ENCODE results near the gene SPATA19.
"Not testable (repeated sequence)": the region's sequence is repeated elsewhere in the genome, so short reads cannot be mapped to it uniquely, and the experiment has no call there.

The SPATA19 gene

GRCh38 chr11:133845413-133845812, at the start of gene SPATA19:
SPATA19 (minus strand) TSS chr11:133845513; CDS start chr11:133845446, 67 bp downstream.
- Mint-ChIP-seq H3K9me3 (peaks cover 5% of the 10 kb centered on the region), H3K27ac (no peak within 1 kb of the TSS), H3K4me3 (no peak within 1 kb of the TSS), H3K36me3 (ENCODE audit: low read depth) (no peaks in the 10 kb centered on the region), H3K4me1 (peaks cover 4% of the 10 kb centered on the region), H3K27me3 (peaks cover 14% of the 10 kb centered on the region)
- DNase-seq (no peak), ATAC-seq (no peak)

GRCh38 chr11:133895061-133895479, 49.8 kb upstream of the SPATA19 start:
- Mint-ChIP-seq H3K27me3 (peaks cover 3% of the 10 kb centered on the region), H3K4me3 (no peak overlapping the region), H3K9me3 (no peaks in the 10 kb centered on the region), H3K4me1 (no peaks in the 10 kb centered on the region), H3K27ac (no peak overlapping the region), H3K36me3 (ENCODE audit: low read depth) (peaks cover 5% of the 10 kb centered on the region)
- DNase-seq (no peak), ATAC-seq (no peak)

GRCh38 chr11:133893381-133893780, 48.1 kb upstream of the SPATA19 start:
- Mint-ChIP-seq H3K4me1 (no peaks in the 10 kb centered on the region), H3K27me3 (peaks cover 6% of the 10 kb centered on the region), H3K4me3 (no peak overlapping the region), H3K9me3 (no peaks in the 10 kb centered on the region), H3K27ac (no peak overlapping the region), H3K36me3 (ENCODE audit: low read depth) (peaks cover 5% of the 10 kb centered on the region)
- no peak for ATAC-seq
- DNase-seq = no peak

- Mint-ChIP-seq H3K4me3 (no peak overlapping the region), H3K36me3 (ENCODE audit: low read depth) (peaks cover 2% of the 10 kb centered on the region), H3K4me1 (no peaks in the 10 kb centered on the region), H3K27ac (no peak overlapping the region), H3K27me3 (peaks cover 10% of the 10 kb centered on the region), H3K9me3 (no peaks in the 10 kb centered on the region)
- no peak for ATAC-seq
- no peak for DNase-seq
These were observed 47.5 kb upstream of the SPATA19 start for GRCh38 chr11:133892584-133893380.

GRCh38 chr11:133892126-133892525, 46.8 kb upstream of the SPATA19 start:
- DNase-seq (no peak), ATAC-seq (no peak)
- Mint-ChIP-seq H3K27me3 (peaks cover 14% of the 10 kb centered on the region), H3K4me1 (no peaks in the 10 kb centered on the region), H3K9me3 (no peaks in the 10 kb centered on the region), H3K27ac (no peak overlapping the region), H3K36me3 (ENCODE audit: low read depth) (peaks cover under 1% of the 10 kb centered on the region), H3K4me3 (no peak overlapping the region)

GRCh38 chr11:133889893-133890292, 44.6 kb upstream of the SPATA19 start:
- ATAC-seq (no peak), DNase-seq (no peak)
- peaks cover 25% of the 10 kb centered on the region for H3K27me3 Mint-ChIP-seq

GRCh38 chr11:133889188-133889587, 43.9 kb upstream of the SPATA19 start:
- Mint-ChIP-seq H3K27me3 (peaks cover 27% of the 10 kb centered on the region), H3K4me1 (no peaks in the 10 kb centered on the region), H3K36me3 (ENCODE audit: low read depth) (no peaks in the 10 kb centered on the region), H3K4me3 (no peak overlapping the region), H3K27ac (no peak overlapping the region), H3K9me3 (no peaks in the 10 kb centered on the region)
- DNase-seq (no peak), ATAC-seq (no peak)

More at GRCh38 chr11:133889893-133890292, 44.6 kb upstream of the SPATA19 start:
- Mint-ChIP-seq H3K27ac (no peak overlapping the region), H3K9me3 (no peaks in the 10 kb centered on the region), H3K4me3 (no peak overlapping the region), H3K36me3 (ENCODE audit: low read depth) (no peaks in the 10 kb centered on the region), H3K4me1 (no peaks in the 10 kb centered on the region)

- no peaks in the 10 kb centered on the region for H3K36me3 Mint-ChIP-seq (ENCODE audit: low read depth)
- ATAC-seq (no peak), DNase-seq (no peak)
- peaks cover 3% of the 10 kb centered on the region for H3K9me3 Mint-ChIP-seq
- H3K27me3 Mint-ChIP-seq = peaks cover 33% of the 10 kb centered on the region
- no peaks in the 10 kb centered on the region for H3K4me1 Mint-ChIP-seq
- no peak overlapping the region for H3K4me3 Mint-ChIP-seq
- no peak overlapping the region for H3K27ac Mint-ChIP-seq
These were observed 42.5 kb upstream of the SPATA19 start for GRCh38 chr11:133887692-133888332.

GRCh38 chr11:133886029-133886428, 40.7 kb upstream of the SPATA19 start:
- peaks cover 36% of the 10 kb centered on the region for H3K27me3 Mint-ChIP-seq

GRCh38 chr11:133872160-133872559, 26.8 kb upstream of the SPATA19 start:
- no peak overlapping the region for H3K27ac Mint-ChIP-seq
- H3K4me3 Mint-ChIP-seq = no peak overlapping the region
- no peak for ATAC-seq
- H3K27me3 Mint-ChIP-seq = peaks cover 1% of the 10 kb centered on the region
- no peaks in the 10 kb centered on the region for H3K9me3 Mint-ChIP-seq
- no peak for DNase-seq
- H3K36me3 Mint-ChIP-seq (ENCODE audit: low read depth) = no peaks in the 10 kb centered on the region
- H3K4me1 Mint-ChIP-seq = no peaks in the 10 kb centered on the region

More at GRCh38 chr11:133886029-133886428, 40.7 kb upstream of the SPATA19 start:
- no peak overlapping the region for H3K27ac Mint-ChIP-seq
- ATAC-seq = no peak
- H3K4me1 Mint-ChIP-seq = no peaks in the 10 kb centered on the region
- DNase-seq = no peak
- H3K4me3 Mint-ChIP-seq = no peak overlapping the region
- H3K9me3 Mint-ChIP-seq = peaks cover 8% of the 10 kb centered on the region
- peaks cover 1% of the 10 kb centered on the region for H3K36me3 Mint-ChIP-seq (ENCODE audit: low read depth)

GRCh38 chr11:133867456-133867855, 22.1 kb upstream of the SPATA19 start:
- no peaks in the 10 kb centered on the region for H3K9me3 Mint-ChIP-seq
- H3K4me1 Mint-ChIP-seq = no peaks in the 10 kb centered on the region
- no peak overlapping the region for H3K4me3 Mint-ChIP-seq
- no peak overlapping the region for H3K27ac Mint-ChIP-seq
- ATAC-seq = no peak
- H3K36me3 Mint-ChIP-seq (ENCODE audit: low read depth) = no peaks in the 10 kb centered on the region
- peaks cover 7% of the 10 kb centered on the region for H3K27me3 Mint-ChIP-seq
- no peak for DNase-seq

GRCh38 chr11:133865466-133865865, 20.2 kb upstream of the SPATA19 start:
- Mint-ChIP-seq H3K4me1 (no peaks in the 10 kb centered on the region), H3K9me3 (no peaks in the 10 kb centered on the region), H3K27me3 (peaks cover 11% of the 10 kb centered on the region), H3K4me3 (no peak overlapping the region), H3K27ac (no peak overlapping the region), H3K36me3 (ENCODE audit: low read depth) (no peaks in the 10 kb centered on the region)
- DNase-seq = no peak
- ATAC-seq = no peak

GRCh38 chr11:133864756-133865155, 19.4 kb upstream of the SPATA19 start:
- Mint-ChIP-seq H3K27ac (no peak overlapping the region), H3K4me3 (no peak overlapping the region), H3K27me3 (peaks cover 16% of the 10 kb centered on the region), H3K36me3 (ENCODE audit: low read depth) (no peaks in the 10 kb centered on the region), H3K4me1 (no peaks in the 10 kb centered on the region), H3K9me3 (no peaks in the 10 kb centered on the region)
- DNase-seq (no peak), ATAC-seq (no peak)

- ATAC-seq (no peak), DNase-seq (no peak)
- Mint-ChIP-seq H3K4me1 (no peaks in the 10 kb centered on the region), H3K4me3 (no peak overlapping the region), H3K27ac (no peak overlapping the region), H3K9me3 (no peaks in the 10 kb centered on the region), H3K27me3 (peaks cover 25% of the 10 kb centered on the region), H3K36me3 (ENCODE audit: low read depth) (no peaks in the 10 kb centered on the region)
These were observed 14.8 kb upstream of the SPATA19 start for GRCh38 chr11:133860151-133860550.

GRCh38 chr11:133854330-133854960, 9.1 kb upstream of the SPATA19 start:
- not testable (repeated sequence) for H3K27ac Mint-ChIP-seq; ATAC-seq; DNase-seq; H3K36me3 Mint-ChIP-seq (ENCODE audit: low read depth); H3K4me3 Mint-ChIP-seq; H3K9me3 Mint-ChIP-seq; H3K4me1 Mint-ChIP-seq
- H3K27me3 Mint-ChIP-seq = peaks cover 26% of the 10 kb centered on the region
